Tibial nerve (tissue), 3 donors: ENCODE data around the gene DNM3.

ENCODE experiments used
- POLR2A ChIP-seq, 2 donors: fragments of 450-650 bp; IDR thresholded peaks; one replicate each; pipeline ENCODE4 v1.6.1; 2017; ENCODE audit warnings: antibody characterized with exemption in 2 of 2, mild to moderate bottlenecking in 2 of 2, moderate library complexity in 2 of 2
- TF ChIP-seq, protein P1 (sequence below), 5 experiments: fragments of 200-600 bp in 3 of 5; fragments of 450-650 bp in 2 of 5; sonication (generic) in 3 of 5; IDR thresholded peaks; one replicate each; pipeline ENCODE4 v1.5.1; 2016 to 2019; ENCODE audit warnings: antibody characterized with exemption in 5 of 5, mild to moderate bottlenecking in 3 of 5, moderate library complexity in 2 of 5

DNA sequence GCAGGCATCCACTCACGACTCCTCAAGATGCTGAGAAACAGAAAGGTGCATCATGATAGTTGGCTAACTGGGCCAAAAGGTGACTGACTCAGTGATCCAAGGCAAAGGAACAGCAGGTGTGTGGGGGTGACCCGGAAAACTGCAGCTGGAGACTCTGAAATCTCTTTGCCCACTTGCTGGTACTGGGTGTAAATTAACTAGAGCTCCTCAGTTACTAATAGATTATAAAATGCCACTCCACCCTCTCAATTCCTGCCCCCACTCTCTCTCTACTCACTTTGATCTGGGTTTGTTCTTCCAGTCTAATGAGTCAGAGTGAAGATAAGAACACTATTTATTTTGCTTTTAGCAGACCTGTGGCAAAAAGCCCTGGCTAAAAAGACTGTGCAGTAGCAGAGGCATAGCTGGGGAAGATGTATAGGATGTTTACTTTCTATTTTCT lies 609.7 kb downstream of the DNM3 start:
- no peak for TF ChIP-seq POLR2A (IDR thresholded peaks at IDR 0.05)
- TF ChIP-seq, protein P1, sequence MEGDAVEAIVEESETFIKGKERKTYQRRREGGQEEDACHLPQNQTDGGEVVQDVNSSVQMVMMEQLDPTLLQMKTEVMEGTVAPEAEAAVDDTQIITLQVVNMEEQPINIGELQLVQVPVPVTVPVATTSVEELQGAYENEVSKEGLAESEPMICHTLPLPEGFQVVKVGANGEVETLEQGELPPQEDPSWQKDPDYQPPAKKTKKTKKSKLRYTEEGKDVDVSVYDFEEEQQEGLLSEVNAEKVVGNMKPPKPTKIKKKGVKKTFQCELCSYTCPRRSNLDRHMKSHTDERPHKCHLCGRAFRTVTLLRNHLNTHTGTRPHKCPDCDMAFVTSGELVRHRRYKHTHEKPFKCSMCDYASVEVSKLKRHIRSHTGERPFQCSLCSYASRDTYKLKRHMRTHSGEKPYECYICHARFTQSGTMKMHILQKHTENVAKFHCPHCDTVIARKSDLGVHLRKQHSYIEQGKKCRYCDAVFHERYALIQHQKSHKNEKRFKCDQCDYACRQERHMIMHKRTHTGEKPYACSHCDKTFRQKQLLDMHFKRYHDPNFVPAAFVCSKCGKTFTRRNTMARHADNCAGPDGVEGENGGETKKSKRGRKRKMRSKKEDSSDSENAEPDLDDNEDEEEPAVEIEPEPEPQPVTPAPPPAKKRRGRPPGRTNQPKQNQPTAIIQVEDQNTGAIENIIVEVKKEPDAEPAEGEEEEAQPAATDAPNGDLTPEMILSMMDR (IDR thresholded peaks at IDR 0.05), result no peak
